Liver (tissue), 9 donors: Measurements from ENCODE around the gene SSC4D. TPM values are rescaled to one million over a fixed set of nuclear protein-coding genes. Genes with fewer than 3 reads are reported as not detected.
"Not testable (repeated sequence)": the region's sequence is repeated elsewhere in the genome, so short reads cannot be mapped to it uniquely, and the experiment has no call there.

Source experiments
- DNase-seq: peaks from one replicate; pipeline ENCODE4 v3.0.0-alpha.2; 2017; ENCODE audit warnings: low spot score
- H3K27ac ChIP-seq, 2 donors: one replicate each; pipeline ENCODE4 v1.7.0; 2013; ENCODE audit warnings: inconsistent platforms in 2 of 2, low read length in 2 of 2, control low read depth in 1 of 2, low read depth in 1 of 2, mild to moderate bottlenecking in 1 of 2
- H3K27me3 ChIP-seq, 4 donors: one replicate each; pipeline versions ENCODE4 v1.6.1 to v1.7.0; 2013; ENCODE audit warnings: low read length in 3 of 4, inconsistent platforms in 1 of 4, mild to moderate bottlenecking in 1 of 4, moderate library complexity in 1 of 4; ENCODE audit not compliant: control insufficient read depth in 4 of 4, insufficient read depth in 4 of 4
- H3K36me3 ChIP-seq, 4 donors: one replicate each; pipeline versions ENCODE4 v1.6.1 to v1.7.0; 2013; ENCODE audit warnings: low read length in 3 of 4, mild to moderate bottlenecking in 3 of 4, low read depth in 1 of 4, moderate library complexity in 1 of 4; ENCODE audit not compliant: control insufficient read depth in 4 of 4, insufficient read depth in 3 of 4
- H3K4me1 ChIP-seq, 4 donors: one replicate each; pipeline versions ENCODE4 v1.6.1 to v1.7.0; 2013; ENCODE audit warnings: low read length in 3 of 4, mild to moderate bottlenecking in 3 of 4, moderate library complexity in 1 of 4; ENCODE audit not compliant: control insufficient read depth in 4 of 4, insufficient read depth in 4 of 4
- H3K4me3 ChIP-seq, 3 donors: one replicate each; pipeline versions ENCODE4 v1.6.1 to v1.7.0; 2013; ENCODE audit warnings: low read length in 3 of 3, control low read depth in 1 of 3, low read depth in 1 of 3, mild to moderate bottlenecking in 1 of 3
- H3K9ac ChIP-seq, 2 donors: one replicate each; pipeline ENCODE4 v1.7.0; 2013; ENCODE audit warnings: low read length in 2 of 2, mild to moderate bottlenecking in 2 of 2, moderate library complexity in 2 of 2, control low read depth in 1 of 2, low read depth in 1 of 2
- H3K9me3 ChIP-seq, 4 donors: one replicate each; pipeline versions ENCODE4 v1.6.1 to v1.7.0; 2013; ENCODE audit warnings: low read length in 3 of 4; ENCODE audit not compliant: control insufficient read depth in 4 of 4
- ATF3 ChIP-seq: IDR thresholded peaks from 2 replicates; pipeline ENCODE4 v1.6.1; 2016; ENCODE audit warnings: antibody characterized with exemption
- CTCF ChIP-seq: fragments of 150-350 bp; IDR thresholded peaks from 2 replicates; pipeline ENCODE4 v1.5.1; 2017; ENCODE audit warnings: improper control_type of control experiment, low read depth, low read length; ENCODE audit not compliant: missing input control
- EGR1 ChIP-seq, 2 donors: IDR thresholded peaks; 2 replicates each; pipeline ENCODE4 v1.6.1; 2016 to 2018; ENCODE audit warnings: antibody characterized with exemption in 2 of 2, low read depth in 2 of 2
- FOXA1 ChIP-seq: IDR thresholded peaks from 2 replicates; pipeline ENCODE4 v1.6.1; 2016; ENCODE audit warnings: antibody characterized with exemption
- FOXA2 ChIP-seq: IDR thresholded peaks from 2 replicates; pipeline ENCODE4 v1.6.1; 2016; ENCODE audit warnings: antibody characterized with exemption
- GABPA ChIP-seq, 2 donors: IDR thresholded peaks in 1 of 2; conservative IDR thresholded peaks in 1 of 2; 2 replicates each; pipeline ENCODE4 v1.6.1; 2016; ENCODE audit warnings: antibody characterized with exemption in 2 of 2, mild to moderate bottlenecking in 1 of 2, moderate library complexity in 1 of 2
- HNF4A ChIP-seq, 2 donors: conservative IDR thresholded peaks; 2 replicates each; pipeline ENCODE4 v1.6.1; 2016; ENCODE audit warnings: antibody characterized with exemption in 2 of 2, mild to moderate bottlenecking in 2 of 2
- HNF4G ChIP-seq: IDR thresholded peaks from 2 replicates; pipeline ENCODE4 v1.6.1; 2016; ENCODE audit warnings: antibody characterized with exemption
- JUND ChIP-seq, 2 donors: IDR thresholded peaks; 2 replicates each; pipeline ENCODE4 v1.6.1; 2016; ENCODE audit warnings: antibody characterized with exemption in 2 of 2
- MAX ChIP-seq: IDR thresholded peaks from 2 replicates; pipeline ENCODE4 v1.6.1; 2016; ENCODE audit warnings: antibody characterized with exemption
- NR2F2 ChIP-seq: IDR thresholded peaks from 2 replicates; pipeline ENCODE4 v1.6.1; 2016; ENCODE audit warnings: antibody characterized with exemption
- RAD21 ChIP-seq, 2 donors: IDR thresholded peaks; 2 replicates each; pipeline ENCODE4 v1.6.1; 2016; ENCODE audit warnings: antibody characterized with exemption in 2 of 2, mild to moderate bottlenecking in 2 of 2
- REST ChIP-seq: IDR thresholded peaks from 2 replicates; pipeline ENCODE4 v1.6.1; 2016; ENCODE audit warnings: antibody characterized with exemption, mild to moderate bottlenecking
- RXRA ChIP-seq, 2 donors: IDR thresholded peaks; 2 replicates each; pipeline ENCODE4 v1.6.1; 2017 to 2018; ENCODE audit warnings: antibody characterized with exemption in 2 of 2, mild to moderate bottlenecking in 1 of 2
- SP1 ChIP-seq: IDR thresholded peaks from 2 replicates; pipeline ENCODE4 v1.6.1; 2018; ENCODE audit warnings: antibody characterized with exemption, mild to moderate bottlenecking
- TAF1 ChIP-seq: conservative IDR thresholded peaks from 2 replicates; pipeline ENCODE4 v1.6.1; 2016; ENCODE audit warnings: antibody characterized with exemption, mild to moderate bottlenecking
- YY1 ChIP-seq: IDR thresholded peaks from 2 replicates; pipeline ENCODE4 v1.6.1; 2016; ENCODE audit warnings: antibody characterized with exemption, mild to moderate bottlenecking
- ZBTB33 ChIP-seq: IDR thresholded peaks from 2 replicates; pipeline ENCODE4 v1.6.1; 2016; ENCODE audit warnings: antibody characterized with exemption
- WGBS: extraction: QIAGEN DNeasy Blood & Tissue Kit; methylation state at CpG from one replicate; pipeline ENCODE4 v1.1.7; 2013; 5-methylcytosine and 5-hydroxymethylcytosine counted together
- polyA plus RNA-seq, 2 donors: library from polyadenylated mRNA; stranded (reverse) in 1 of 2; unstranded in 1 of 2; fragments of 200-250 nt in 1 of 2; fragments of >200 nt in 1 of 2; fragmentation: Nextera tagmentation in 1 of 2; extraction: Ambion mirVana in 1 of 2; gene quantifications; one replicate each; pipeline versions ENCODE4 v1.2.1 to v1.2.3, GENCODE V29; 2013 to 2015
- total RNA-seq, 2 donors: library from RNA; depleted of rRNA; stranded (reverse); fragments of >200 nt; gene quantifications; one replicate each; pipeline ENCODE4 v1.2.3, GENCODE V29; 2014
- donor health status: healthy.
- donor health status: healthy.
- donor health status: healthy.
- donor health status: healthy.
- donor health status: healthy.

SSC4D gene
- total and polyA plus RNA-seq, 4 donors: 1.2 to 2.3 (median 1.5) TPM

- Histone ChIP-seq H3K36me3 (no peaks in the 10 kb centered on the region), H3K4me3 (no peak overlapping the region), H3K9ac (no peak overlapping the region), H3K27me3 (no peaks in the 10 kb centered on the region), H3K9me3 (no peaks in the 10 kb centered on the region), H3K4me1 (no peaks in the 10 kb centered on the region), H3K27ac (no peak overlapping the region)
- no peak for TF ChIP-seq EGR1 (IDR thresholded peaks at IDR 0.05; ENCODE audit: low read depth in 2 of 2)
- TF ChIP-seq CTCF: no peak
- no peak for TF ChIP-seq JUND (IDR thresholded peaks at IDR 0.05)
- no peak for TF ChIP-seq GABPA (IDR thresholded peaks at IDR 0.05 in 1 of 2, conservative IDR thresholded peaks at IDR 0.05 in 1 of 2)
- DNase-seq: no peak
- 92% methylated on average over 5 of the region's 5 CpGs for WGBS
These were observed 18.1 kb upstream of the SSC4D start for GRCh38 chr7:76427635-76428034.

- Histone ChIP-seq H3K9me3 (no peaks in the 10 kb centered on the region), H3K27me3 (no peaks in the 10 kb centered on the region), H3K36me3 (no peaks in the 10 kb centered on the region), H3K4me3 (no peak overlapping the region), H3K9ac (no peak overlapping the region), H3K27ac (no peak overlapping the region), H3K4me1 (no peaks in the 10 kb centered on the region)
- no peak for TF ChIP-seq GABPA (IDR thresholded peaks at IDR 0.05 in 1 of 2, conservative IDR thresholded peaks at IDR 0.05 in 1 of 2)
- no peak for TF ChIP-seq TAF1
- no peak for TF ChIP-seq RAD21 (IDR thresholded peaks at IDR 0.05)
- TF ChIP-seq CTCF: no peak
- no peak for TF ChIP-seq YY1
- TF ChIP-seq HNF4G: no peak
- no peak for TF ChIP-seq HNF4A (conservative IDR thresholded peaks at IDR 0.05)
- TF ChIP-seq ATF3: no peak
- no peak for TF ChIP-seq REST
- no peak for TF ChIP-seq EGR1 (IDR thresholded peaks at IDR 0.05; ENCODE audit: low read depth in 2 of 2)
- no peak for TF ChIP-seq SP1
- no peak for TF ChIP-seq FOXA2
- TF ChIP-seq JUND (IDR thresholded peaks at IDR 0.05): no peak
- no peak for TF ChIP-seq MAX
- TF ChIP-seq ZBTB33: no peak
- no peak for TF ChIP-seq FOXA1
- TF ChIP-seq RXRA (IDR thresholded peaks at IDR 0.05): no peak
- TF ChIP-seq NR2F2: no peak
- WGBS: 94% methylated on average over 4 of the region's 4 CpGs
- DNase-seq: no peak
These were observed 16.7 kb upstream of the SSC4D start for GRCh38 chr7:76426246-76426645.

- not testable (repeated sequence) for H3K9ac ChIP-seq, H3K27me3 ChIP-seq, H3K9me3 ChIP-seq, H3K4me3 ChIP-seq, DNase-seq, H3K4me1 ChIP-seq, H3K36me3 ChIP-seq, H3K27ac ChIP-seq
- WGBS: 93% methylated on average over 4 of the region's 4 CpGs
These were observed 16.1 kb upstream of the SSC4D start for GRCh38 chr7:76425558-76425957.
